ENCODE measurements around the gene EXOC4.

DNA sequence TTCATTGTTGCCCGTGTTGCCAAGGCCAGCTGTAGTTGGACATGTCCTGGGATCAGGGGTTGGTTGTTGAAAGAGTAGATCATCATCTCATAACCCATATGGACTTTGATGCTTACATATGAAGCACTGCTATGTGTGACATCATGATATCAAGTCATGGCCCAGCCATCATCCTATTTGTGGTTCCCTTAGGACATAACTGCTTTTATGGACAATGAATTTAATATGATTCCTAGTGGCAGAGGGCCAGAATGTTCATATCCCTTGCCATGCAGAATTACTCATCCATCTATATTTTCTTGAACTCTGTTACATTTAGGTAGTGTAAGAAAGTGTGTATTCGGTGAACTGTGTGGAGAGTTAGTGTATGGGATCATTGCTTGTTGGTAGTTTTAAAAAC, 530.4 kb downstream of the EXOC4 start:
- no peak for TF ChIP-seq POLR2AphosphoS5 (IDR thresholded peaks at IDR 0.05; ENCODE audit: insufficient read depth, low read depth, low read length)
- TF ChIP-seq, protein P1, sequence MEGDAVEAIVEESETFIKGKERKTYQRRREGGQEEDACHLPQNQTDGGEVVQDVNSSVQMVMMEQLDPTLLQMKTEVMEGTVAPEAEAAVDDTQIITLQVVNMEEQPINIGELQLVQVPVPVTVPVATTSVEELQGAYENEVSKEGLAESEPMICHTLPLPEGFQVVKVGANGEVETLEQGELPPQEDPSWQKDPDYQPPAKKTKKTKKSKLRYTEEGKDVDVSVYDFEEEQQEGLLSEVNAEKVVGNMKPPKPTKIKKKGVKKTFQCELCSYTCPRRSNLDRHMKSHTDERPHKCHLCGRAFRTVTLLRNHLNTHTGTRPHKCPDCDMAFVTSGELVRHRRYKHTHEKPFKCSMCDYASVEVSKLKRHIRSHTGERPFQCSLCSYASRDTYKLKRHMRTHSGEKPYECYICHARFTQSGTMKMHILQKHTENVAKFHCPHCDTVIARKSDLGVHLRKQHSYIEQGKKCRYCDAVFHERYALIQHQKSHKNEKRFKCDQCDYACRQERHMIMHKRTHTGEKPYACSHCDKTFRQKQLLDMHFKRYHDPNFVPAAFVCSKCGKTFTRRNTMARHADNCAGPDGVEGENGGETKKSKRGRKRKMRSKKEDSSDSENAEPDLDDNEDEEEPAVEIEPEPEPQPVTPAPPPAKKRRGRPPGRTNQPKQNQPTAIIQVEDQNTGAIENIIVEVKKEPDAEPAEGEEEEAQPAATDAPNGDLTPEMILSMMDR (IDR thresholded peaks at IDR 0.05; ENCODE audit: extremely low read depth in 1 of 2, insufficient read depth in 1 of 2, low read depth in 1 of 2, low read length in 2 of 2) = no peak
- no peak for TF ChIP-seq POLR2A (IDR thresholded peaks at IDR 0.05; ENCODE audit: low read depth, low read length)
